ENCODE measurements around the gene INF2. TPM values are rescaled to one million over a fixed set of nuclear protein-coding genes. Genes with fewer than 3 reads are reported as not detected.

INF2 gene
- total and polyA plus RNA-seq, 5 donors from 2014 or later = 4.2 to 74.3 (median 7.9) TPM

DNA sequence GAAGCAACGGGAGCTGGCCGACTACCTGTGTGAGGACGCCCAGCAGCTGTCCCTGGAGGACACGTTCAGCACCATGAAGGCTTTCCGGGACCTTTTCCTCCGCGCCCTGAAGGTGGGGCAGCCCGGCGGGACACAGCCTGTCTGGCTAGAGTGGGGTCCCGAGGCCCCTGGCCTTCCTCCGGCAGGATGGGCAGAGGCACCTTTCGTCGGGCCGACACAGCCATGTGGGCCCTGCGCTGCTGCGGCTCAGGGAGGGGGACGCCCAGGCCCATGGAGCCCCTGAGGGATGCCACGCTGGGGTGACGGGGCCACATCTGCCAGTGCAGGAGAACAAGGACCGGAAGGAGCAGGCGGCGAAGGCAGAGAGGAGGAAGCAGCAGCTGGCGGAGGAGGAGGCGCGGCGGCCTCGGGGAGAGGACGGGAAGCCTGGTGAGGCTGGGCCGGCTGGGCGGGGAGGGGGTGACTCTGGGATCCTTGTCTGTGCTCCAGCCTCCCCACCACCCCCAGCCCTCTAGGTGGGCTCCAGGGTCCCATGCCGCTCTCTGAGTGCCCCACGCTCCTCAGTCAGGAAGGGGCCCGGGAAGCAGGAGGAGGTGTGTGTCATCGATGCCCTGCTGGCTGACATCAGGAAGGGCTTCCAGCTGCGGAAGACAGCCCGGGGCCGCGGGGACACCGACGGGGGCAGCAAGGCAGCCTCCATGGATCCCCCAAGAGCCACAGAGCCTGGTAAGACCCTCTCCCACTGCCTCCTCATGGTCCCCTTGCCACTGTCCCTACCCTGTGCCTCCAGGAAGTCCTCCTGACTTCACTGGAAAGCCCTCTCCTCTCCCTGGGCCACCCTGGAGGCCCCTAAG is 23.7 kb downstream of the INF2 start:
- H3K27ac Mint-ChIP-seq = no peak overlapping the region
- H3K36me3 Mint-ChIP-seq = no peaks in the 10 kb centered on the region

GRCh38 chr14:104714066-104714465 is 24.6 kb downstream of the INF2 start:
- Histone ChIP-seq H3K9me3 (ENCODE audit: control insufficient read depth in 2 of 2, low read length in 2 of 2) (no peaks in the 10 kb centered on the region), H3K4me1 (ENCODE audit: control insufficient read depth, insufficient read depth, low read length, poor library complexity, severe bottlenecking) (no peaks in the 10 kb centered on the region), H3K36me3 (ENCODE audit: control insufficient read depth, insufficient read depth, low read length) (peaks cover 24% of the 10 kb centered on the region), H3K27ac (ENCODE audit: insufficient read depth, low read length, poor library complexity, severe bottlenecking) (no peak overlapping the region), H3K4me3 (ENCODE audit: low read depth, low read length) (no peak overlapping the region), H3K27me3 (ENCODE audit: control insufficient read depth, insufficient read depth, low read length) (no peaks in the 10 kb centered on the region)
- ATAC-seq (ENCODE audit: low read depth in 2 of 2) = no peak
- Mint-ChIP-seq H3K4me1 (peaks cover 0 to 2% (median 0%) of the 10 kb centered on the region in 4 donors), H3K9me3 (no peaks in the 10 kb centered on the region), H3K27me3 (no peaks in the 10 kb centered on the region), H3K4me3 (no peak overlapping the region), H3K36me3 (no peaks in the 10 kb centered on the region), H3K27ac (no peak overlapping the region)
- no peak for DNase-seq

More for the DNA sequence above, 23.7 kb downstream of the INF2 start:
- Histone ChIP-seq H3K4me3 (ENCODE audit: low read depth, low read length) (no peak overlapping the region), H3K9me3 (ENCODE audit: control insufficient read depth in 2 of 2, low read length in 2 of 2) (no peaks in the 10 kb centered on the region), H3K4me1 (ENCODE audit: control insufficient read depth, insufficient read depth, low read length, poor library complexity, severe bottlenecking) (peaks cover 4% of the 10 kb centered on the region), H3K36me3 (ENCODE audit: control insufficient read depth, insufficient read depth, low read length) (peaks cover 24% of the 10 kb centered on the region), H3K27ac (ENCODE audit: insufficient read depth, low read length, poor library complexity, severe bottlenecking) (no peak overlapping the region), H3K27me3 (ENCODE audit: control insufficient read depth, insufficient read depth, low read length) (no peaks in the 10 kb centered on the region)
- DNase-seq (no peak), ATAC-seq (ENCODE audit: low read depth in 2 of 2) (no peak)
- peaks cover 0 to 5% (median 4%) of the 10 kb centered on the region in 4 donors for H3K4me1 Mint-ChIP-seq
- no peaks in the 10 kb centered on the region for H3K27me3 Mint-ChIP-seq
- no peak overlapping the region for H3K4me3 Mint-ChIP-seq
- H3K9me3 Mint-ChIP-seq = no peaks in the 10 kb centered on the region

GRCh38 chr14:104714681-104715080 is 25.3 kb downstream of the INF2 start:
- Histone ChIP-seq H3K9me3 (ENCODE audit: control insufficient read depth in 2 of 2, low read length in 2 of 2) (no peaks in the 10 kb centered on the region), H3K4me3 (ENCODE audit: low read depth, low read length) (no peak overlapping the region), H3K4me1 (ENCODE audit: control insufficient read depth, insufficient read depth, low read length, poor library complexity, severe bottlenecking) (no peaks in the 10 kb centered on the region), H3K36me3 (ENCODE audit: control insufficient read depth, insufficient read depth, low read length) (peaks cover 24% of the 10 kb centered on the region), H3K27ac (ENCODE audit: insufficient read depth, low read length, poor library complexity, severe bottlenecking) (no peak overlapping the region), H3K27me3 (ENCODE audit: control insufficient read depth, insufficient read depth, low read length) (no peaks in the 10 kb centered on the region)
- Mint-ChIP-seq H3K27me3 (no peaks in the 10 kb centered on the region), H3K9me3 (no peaks in the 10 kb centered on the region), H3K4me1 (peaks cover 0 to 2% (median 0%) of the 10 kb centered on the region in 4 donors), H3K36me3 (no peaks in the 10 kb centered on the region), H3K4me3 (no peak overlapping the region), H3K27ac (no peak overlapping the region)
- DNase-seq (no peak), ATAC-seq (ENCODE audit: low read depth in 2 of 2) (no peak)

- no peaks in the 10 kb centered on the region for H3K9me3 Mint-ChIP-seq
- H3K27me3 Mint-ChIP-seq = no peaks in the 10 kb centered on the region
- Histone ChIP-seq H3K27ac (ENCODE audit: insufficient read depth, low read length, poor library complexity, severe bottlenecking) (no peak overlapping the region), H3K4me1 (ENCODE audit: control insufficient read depth, insufficient read depth, low read length, poor library complexity, severe bottlenecking) (no peaks in the 10 kb centered on the region), H3K9me3 (ENCODE audit: control insufficient read depth in 2 of 2, low read length in 2 of 2) (no peaks in the 10 kb centered on the region), H3K27me3 (ENCODE audit: control insufficient read depth, insufficient read depth, low read length) (no peaks in the 10 kb centered on the region), H3K4me3 (ENCODE audit: low read depth, low read length) (no peak overlapping the region), H3K36me3 (ENCODE audit: control insufficient read depth, insufficient read depth, low read length) (peaks cover 24% of the 10 kb centered on the region)
- no peak overlapping the region for H3K4me3 Mint-ChIP-seq
- ATAC-seq (ENCODE audit: low read depth in 2 of 2) (no peak), DNase-seq (no peak)
- H3K27ac Mint-ChIP-seq = no peak overlapping the region
- H3K36me3 Mint-ChIP-seq = no peaks in the 10 kb centered on the region
- H3K4me1 Mint-ChIP-seq = peaks cover 0 to 2% (median 0%) of the 10 kb centered on the region in 4 donors
These were observed 26.0 kb downstream of the INF2 start for GRCh38 chr14:104715416-104715815.

GRCh38 chr14:104715871-104716270 is 26.5 kb downstream of the INF2 start:
- Histone ChIP-seq H3K4me1 (ENCODE audit: control insufficient read depth, insufficient read depth, low read length, poor library complexity, severe bottlenecking) (no peaks in the 10 kb centered on the region), H3K9me3 (ENCODE audit: control insufficient read depth in 2 of 2, low read length in 2 of 2) (no peaks in the 10 kb centered on the region), H3K4me3 (ENCODE audit: low read depth, low read length) (no peak overlapping the region), H3K27me3 (ENCODE audit: control insufficient read depth, insufficient read depth, low read length) (no peaks in the 10 kb centered on the region), H3K27ac (ENCODE audit: insufficient read depth, low read length, poor library complexity, severe bottlenecking) (no peak overlapping the region), H3K36me3 (ENCODE audit: control insufficient read depth, insufficient read depth, low read length) (peaks cover 24% of the 10 kb centered on the region)
- H3K9me3 Mint-ChIP-seq = no peaks in the 10 kb centered on the region
- no peaks in the 10 kb centered on the region for H3K36me3 Mint-ChIP-seq
- DNase-seq (no peak), ATAC-seq (ENCODE audit: low read depth in 2 of 2) (no peak)
- H3K4me1 Mint-ChIP-seq = peaks cover 0 to 2% (median 0%) of the 10 kb centered on the region in 4 donors
- no peak overlapping the region for H3K4me3 Mint-ChIP-seq
- H3K27me3 Mint-ChIP-seq = no peaks in the 10 kb centered on the region
- no peak overlapping the region for H3K27ac Mint-ChIP-seq

DNA sequence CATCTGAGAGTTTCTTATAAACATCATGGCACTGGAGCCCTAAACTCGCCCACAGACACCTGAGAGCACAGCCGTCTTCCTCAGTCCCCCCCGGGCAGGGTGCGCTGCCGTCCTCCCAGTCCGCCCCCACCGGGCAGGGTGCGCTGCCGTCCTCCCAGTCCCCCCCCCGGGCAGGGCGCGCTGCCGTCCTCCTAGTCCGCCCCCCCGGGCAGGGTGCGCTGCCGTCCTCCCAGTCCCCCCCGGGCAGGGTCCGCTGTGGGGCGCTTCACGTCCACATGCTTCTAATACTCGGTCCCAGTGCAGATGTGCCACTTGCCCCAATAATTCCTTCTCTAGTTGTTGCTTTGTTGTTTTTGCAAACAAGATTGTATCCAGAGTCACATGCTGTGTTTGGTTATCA is 27.7 kb downstream of the INF2 start:
- Mint-ChIP-seq H3K9me3 (no peaks in the 10 kb centered on the region), H3K4me1 (peaks cover 0 to 2% (median 0%) of the 10 kb centered on the region in 4 donors), H3K27ac (no peak overlapping the region), H3K36me3 (no peaks in the 10 kb centered on the region), H3K27me3 (no peaks in the 10 kb centered on the region), H3K4me3 (no peak overlapping the region)
- Histone ChIP-seq H3K27me3 (ENCODE audit: control insufficient read depth, insufficient read depth, low read length) (no peaks in the 10 kb centered on the region), H3K4me3 (ENCODE audit: low read depth, low read length) (no peak overlapping the region), H3K9me3 (ENCODE audit: control insufficient read depth in 2 of 2, low read length in 2 of 2) (no peaks in the 10 kb centered on the region), H3K27ac (ENCODE audit: insufficient read depth, low read length, poor library complexity, severe bottlenecking) (no peak overlapping the region), H3K4me1 (ENCODE audit: control insufficient read depth, insufficient read depth, low read length, poor library complexity, severe bottlenecking) (no peaks in the 10 kb centered on the region), H3K36me3 (ENCODE audit: control insufficient read depth, insufficient read depth, low read length) (peaks cover 16% of the 10 kb centered on the region)
- ATAC-seq (ENCODE audit: low read depth in 2 of 2) (no peak), DNase-seq (no peak)

- Mint-ChIP-seq H3K27me3 (no peaks in the 10 kb centered on the region), H3K27ac (no peak overlapping the region), H3K4me1 (peaks cover 0 to 2% (median 0%) of the 10 kb centered on the region in 4 donors), H3K4me3 (no peak overlapping the region), H3K9me3 (no peaks in the 10 kb centered on the region), H3K36me3 (no peaks in the 10 kb centered on the region)
- Histone ChIP-seq H3K27me3 (ENCODE audit: control insufficient read depth, insufficient read depth, low read length) (no peaks in the 10 kb centered on the region), H3K4me1 (ENCODE audit: control insufficient read depth, insufficient read depth, low read length, poor library complexity, severe bottlenecking) (no peaks in the 10 kb centered on the region), H3K36me3 (ENCODE audit: control insufficient read depth, insufficient read depth, low read length) (peaks cover 11% of the 10 kb centered on the region), H3K4me3 (ENCODE audit: low read depth, low read length) (no peak overlapping the region), H3K27ac (ENCODE audit: insufficient read depth, low read length, poor library complexity, severe bottlenecking) (no peak overlapping the region), H3K9me3 (ENCODE audit: control insufficient read depth in 2 of 2, low read length in 2 of 2) (no peaks in the 10 kb centered on the region)
- no peak for DNase-seq
- no peak for ATAC-seq (ENCODE audit: low read depth in 2 of 2)
These were observed 28.2 kb downstream of the INF2 start for GRCh38 chr14:104717646-104718045.

DNA sequence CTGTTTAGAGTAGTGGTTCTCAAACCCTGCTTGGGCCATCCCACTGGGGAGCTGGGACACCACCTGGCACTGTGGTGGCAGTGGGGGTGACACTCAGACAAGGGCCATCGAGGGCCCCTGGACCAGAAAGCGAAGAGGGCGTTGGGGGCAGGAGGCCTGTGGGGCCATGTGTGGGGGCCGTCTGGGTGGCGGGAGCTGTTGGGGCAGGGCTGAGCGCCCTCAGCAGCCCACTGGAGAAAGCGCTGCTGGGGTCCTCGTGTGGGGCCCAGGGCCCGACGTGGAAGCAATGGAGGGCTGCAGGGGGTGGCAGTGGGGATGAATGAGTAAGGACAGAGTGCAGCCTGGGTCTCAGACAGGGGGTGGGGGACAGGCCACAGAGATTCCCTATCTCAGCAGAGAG is 28.7 kb downstream of the INF2 start:
- Mint-ChIP-seq H3K27ac (no peak overlapping the region), H3K4me1 (peaks cover 0 to 2% (median 0%) of the 10 kb centered on the region in 4 donors), H3K4me3 (no peak overlapping the region), H3K9me3 (no peaks in the 10 kb centered on the region), H3K36me3 (no peaks in the 10 kb centered on the region), H3K27me3 (no peaks in the 10 kb centered on the region)
- Histone ChIP-seq H3K36me3 (ENCODE audit: control insufficient read depth, insufficient read depth, low read length) (peaks cover 11% of the 10 kb centered on the region), H3K9me3 (ENCODE audit: control insufficient read depth in 2 of 2, low read length in 2 of 2) (no peaks in the 10 kb centered on the region), H3K27me3 (ENCODE audit: control insufficient read depth, insufficient read depth, low read length) (no peaks in the 10 kb centered on the region), H3K4me1 (ENCODE audit: control insufficient read depth, insufficient read depth, low read length, poor library complexity, severe bottlenecking) (no peaks in the 10 kb centered on the region), H3K4me3 (ENCODE audit: low read depth, low read length) (no peak overlapping the region), H3K27ac (ENCODE audit: insufficient read depth, low read length, poor library complexity, severe bottlenecking) (no peak overlapping the region)
- ATAC-seq (ENCODE audit: low read depth in 2 of 2) (no peak), DNase-seq (no peak)

Data from CD4-positive, CD25-positive, alpha-beta regulatory T cell (primary cell).